GM18517 (cell line): Measurements from ENCODE around the gene PIK3R3.
"Not testable (repeated sequence)": the region's sequence is repeated elsewhere in the genome, so short reads cannot be mapped to it uniquely, and the experiment has no call there.

Experiments used
- ATAC-seq: cut with Tn5 transposase; IDR thresholded peaks from one replicate; pipeline ENCODE4 v1.9.1; 2021; ENCODE audit warnings: mild to moderate bottlenecking, moderate library complexity; ENCODE audit not compliant: unreplicated experiment

The PIK3R3 gene

GRCh38 chr1:46113948-46114347, 18.5 kb downstream of the PIK3R3 start:
- ATAC-seq, result no peak

- ATAC-seq, result no peak
Measured at GRCh38 chr1:46112108-46112507, 20.3 kb downstream of the PIK3R3 start.

GRCh38 chr1:46110521-46110920, 21.9 kb downstream of the PIK3R3 start:
- no peak for ATAC-seq

GRCh38 chr1:46102769-46103476, 29.5 kb downstream of the PIK3R3 start:
- no peak for ATAC-seq

- ATAC-seq, result no peak
Measured at GRCh38 chr1:46099215-46099614, 33.2 kb downstream of the PIK3R3 start.

GRCh38 chr1:46098027-46098712, 34.3 kb downstream of the PIK3R3 start:
- ATAC-seq, result no peak

- ATAC-seq, result no peak
Measured at GRCh38 chr1:46097149-46097472, 35.3 kb downstream of the PIK3R3 start.

GRCh38 chr1:46096269-46097148, 35.9 kb downstream of the PIK3R3 start:
- no peak for ATAC-seq

GRCh38 chr1:46095110-46095509, 37.3 kb downstream of the PIK3R3 start:
- not testable (repeated sequence) for ATAC-seq

- ATAC-seq, result no peak
Measured at GRCh38 chr1:46094471-46095005, 37.9 kb downstream of the PIK3R3 start.

- not testable (repeated sequence) for ATAC-seq
Measured at GRCh38 chr1:46093832-46094231, 38.6 kb downstream of the PIK3R3 start.

GRCh38 chr1:46087891-46088290, 44.5 kb downstream of the PIK3R3 start:
- ATAC-seq, result no peak

GRCh38 chr1:46086576-46086975, 45.9 kb downstream of the PIK3R3 start:
- no peak for ATAC-seq

GRCh38 chr1:46084553-46085451, 47.6 kb downstream of the PIK3R3 start:
- ATAC-seq, result no peak

GRCh38 chr1:46083579-46083978, 48.9 kb downstream of the PIK3R3 start:
- ATAC-seq, result no peak

- no peak for ATAC-seq
Measured at GRCh38 chr1:46081619-46082018, 50.8 kb downstream of the PIK3R3 start.

- ATAC-seq, result no peak
Measured at GRCh38 chr1:46081206-46081605, 51.2 kb downstream of the PIK3R3 start.

GRCh38 chr1:46080257-46080656, 52.2 kb downstream of the PIK3R3 start:
- no peak for ATAC-seq

GRCh38 chr1:46077644-46078043, 54.8 kb downstream of the PIK3R3 start:
- no peak for ATAC-seq

GRCh38 chr1:46076343-46076742, 56.1 kb downstream of the PIK3R3 start:
- no peak for ATAC-seq
